Stimulated activated naive CD8-positive, alpha-beta T cell treated with anti-CD3 and anti-CD28 coated beads, Interleukin-15, Interleukin-2, amounts not matched to agents 100 U/mL and 50 U/mL, for 24 hours (primary cell): ENCODE measurements around the gene SENP8.
A peak's percentile ranks its signal among the peaks of the same experiment; 100 is the strongest.

Experiments used
- ATAC-seq: fragments of 150-1000 bp; cut with Tn5 transposase; one replicate; pipeline ENCODE4 v1.10.0; 2021
- DNase-seq: peaks from one replicate; pipeline ENCODE4 v3.0.0; 2021

The SENP8 gene

GRCh38 chr15:72113347-72114031, 4.7 kb upstream of the SENP8 start:
- no peak for ATAC-seq

DNA sequence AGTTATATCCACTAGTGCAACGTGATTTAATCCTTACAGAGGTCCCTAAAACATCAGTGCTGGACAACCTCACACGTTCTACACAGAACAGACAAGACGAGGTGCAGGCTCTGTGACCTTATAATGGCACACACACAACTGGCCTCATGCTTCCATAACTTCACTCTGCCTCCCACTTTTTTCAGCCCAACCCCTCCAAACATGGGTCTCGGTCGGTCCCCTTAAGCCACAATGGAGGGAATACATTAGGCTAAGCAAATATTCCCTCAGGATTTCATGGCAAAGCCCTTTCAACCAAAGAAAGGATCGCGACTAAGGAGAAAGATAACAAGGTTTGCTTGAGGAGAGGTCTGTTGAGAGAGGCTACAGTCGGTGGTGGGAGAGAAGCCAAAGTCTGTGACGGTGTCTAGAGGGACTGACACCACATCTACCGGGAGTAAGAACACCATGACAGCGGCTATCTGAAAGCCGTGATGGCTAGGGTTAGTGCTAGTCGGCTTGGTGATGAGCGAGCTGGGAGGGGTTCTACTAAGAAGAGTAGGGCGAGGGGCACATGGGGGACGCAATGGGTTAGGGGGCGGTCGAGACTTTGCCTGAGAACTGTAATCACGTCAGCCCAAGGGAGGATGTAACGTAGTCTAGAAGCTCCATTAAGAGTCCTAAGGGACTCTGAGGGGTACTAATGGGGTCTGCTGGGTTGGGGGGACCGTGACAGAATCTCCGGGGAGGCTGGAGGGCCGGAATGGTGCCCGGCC, 1.3 kb upstream of the SENP8 start:
- peak; percentile 0 for ATAC-seq
- no peak for DNase-seq

More at GRCh38 chr15:72113347-72114031, 4.7 kb upstream of the SENP8 start:
- DNase-seq, result no peak

DNA sequence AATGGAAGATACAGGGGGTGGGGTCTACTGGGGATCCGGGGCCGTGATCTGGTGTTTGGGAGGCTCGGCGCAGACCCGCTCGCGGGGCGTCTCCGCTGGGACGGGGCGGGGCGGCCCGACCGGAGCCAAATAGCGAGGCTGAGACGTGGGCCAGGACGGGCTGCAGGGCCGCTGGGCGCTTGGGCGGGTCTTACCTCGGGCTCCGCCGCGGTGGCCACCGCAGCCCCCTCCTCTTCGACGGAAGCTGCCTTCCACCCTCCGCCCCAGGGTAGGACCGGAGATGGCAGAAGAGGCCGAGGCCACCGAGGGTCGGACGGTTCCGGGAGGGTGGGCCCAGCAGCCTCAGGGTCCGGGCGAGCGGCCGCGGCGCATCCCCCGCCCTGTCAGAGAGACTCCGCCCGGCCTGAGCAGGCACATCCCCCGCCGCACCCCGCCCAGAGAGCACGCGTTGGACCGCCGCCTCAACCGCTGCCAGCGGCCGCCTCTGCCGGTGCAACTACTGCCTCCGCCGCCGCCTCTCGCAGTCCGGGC, 652 bp upstream of the SENP8 start:
- DNase-seq, result peak; percentile 79
- peak; percentile 71 for ATAC-seq

- no peak for DNase-seq
Measured at GRCh38 chr15:72124218-72124617, 6.0 kb downstream of the SENP8 start.

DNA sequence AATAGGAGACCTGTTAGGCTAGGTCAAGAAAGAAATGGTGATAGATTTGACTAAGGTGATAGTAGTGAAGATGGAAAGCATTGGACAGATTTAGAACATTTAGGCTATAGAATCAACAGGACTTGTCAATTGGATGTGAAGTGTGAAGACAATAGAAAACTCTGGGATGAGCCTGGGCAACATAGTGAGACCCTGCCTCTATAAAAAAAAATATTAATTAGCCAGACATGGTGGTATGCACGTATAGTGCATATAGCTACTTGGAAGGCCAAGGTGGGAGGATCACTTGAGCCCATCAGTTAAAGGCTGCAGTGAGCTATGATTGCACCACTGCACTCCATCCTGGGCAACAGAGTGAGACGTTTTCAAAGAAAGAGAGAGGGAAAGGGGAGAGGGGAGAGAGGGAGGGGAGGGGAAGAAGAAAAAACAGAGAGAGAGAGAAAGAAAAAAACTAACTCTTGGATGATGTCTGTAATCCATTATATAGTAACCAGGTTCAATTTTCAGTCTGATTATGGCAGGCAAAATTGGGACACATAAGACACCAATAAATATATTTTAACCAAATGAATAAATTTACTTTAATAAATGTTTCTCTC, 9.6 kb downstream of the SENP8 start:
- no peak for ATAC-seq
- no peak for DNase-seq

More at GRCh38 chr15:72124218-72124617, 6.0 kb downstream of the SENP8 start:
- ATAC-seq, result no peak

DNA sequence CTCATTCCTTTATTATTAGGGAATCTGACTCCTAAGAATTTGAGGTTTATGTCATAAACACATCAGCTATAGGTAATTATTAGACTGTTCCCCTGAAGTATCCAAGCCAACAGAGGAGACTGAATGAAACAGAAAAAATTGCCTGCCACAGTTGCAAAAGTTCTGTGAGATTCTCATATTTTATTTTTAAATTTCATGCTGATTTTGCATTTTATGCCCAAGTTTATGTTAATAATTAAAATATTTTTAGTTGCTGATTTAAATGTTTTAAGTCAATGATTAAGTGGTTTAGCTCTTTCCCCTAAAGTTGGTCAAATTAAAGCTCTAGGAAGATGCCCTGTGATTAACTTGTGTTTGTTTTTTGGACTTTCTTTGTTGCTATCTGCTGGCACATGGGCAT, 10.2 kb downstream of the SENP8 start:
- ATAC-seq (no peak), DNase-seq (no peak)

DNA sequence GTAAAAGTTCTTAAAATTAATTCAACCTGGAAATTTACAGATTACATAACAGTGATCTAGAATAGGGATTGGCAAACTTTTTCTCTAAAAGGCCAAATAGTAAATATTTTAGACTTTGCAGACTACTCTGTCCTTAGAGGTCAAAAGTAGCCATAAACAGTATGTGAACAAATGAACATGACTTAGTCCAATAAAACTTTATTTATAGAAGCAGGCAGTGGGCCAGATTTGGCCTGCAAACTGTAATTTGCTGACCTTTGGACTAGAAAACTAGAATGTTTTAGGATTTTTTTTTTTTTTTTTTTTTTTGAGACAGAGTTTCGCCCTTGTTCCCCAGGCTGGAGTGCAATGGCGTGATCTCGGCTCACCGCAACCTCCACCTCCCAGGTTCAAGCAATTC, 12.1 kb downstream of the SENP8 start:
- DNase-seq (no peak), ATAC-seq (no peak)

- DNase-seq (no peak), ATAC-seq (no peak)
Measured at GRCh38 chr15:72131922-72132321, 13.7 kb downstream of the SENP8 start.

GRCh38 chr15:72133211-72133610, 15.0 kb downstream of the SENP8 start:
- ATAC-seq (no peak), DNase-seq (no peak)

DNA sequence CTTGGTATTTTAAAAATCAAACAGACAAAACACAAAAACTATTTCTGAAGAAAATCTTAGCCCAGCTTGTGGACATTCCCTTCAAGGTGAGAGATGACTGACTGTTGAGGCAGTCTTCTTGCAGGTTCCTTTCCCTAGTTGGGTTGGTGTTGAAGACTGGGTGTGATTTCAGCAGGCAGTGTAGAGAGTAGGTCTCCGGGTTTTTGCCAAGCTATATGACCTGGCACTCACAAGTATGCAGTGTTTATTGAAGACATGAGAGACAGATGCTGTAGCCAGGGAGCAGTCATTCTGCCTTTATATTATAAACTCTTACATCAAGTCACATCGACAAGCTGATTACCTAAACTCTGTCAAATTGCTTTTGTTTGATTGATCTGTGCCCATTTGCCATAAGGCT, 17.5 kb downstream of the SENP8 start:
- ATAC-seq, result no peak

GRCh38 chr15:72136170-72137051, 18.2 kb downstream of the SENP8 start:
- DNase-seq (no peak), ATAC-seq (no peak)

More for the DNA sequence above, 17.5 kb downstream of the SENP8 start:
- DNase-seq, result no peak

DNA sequence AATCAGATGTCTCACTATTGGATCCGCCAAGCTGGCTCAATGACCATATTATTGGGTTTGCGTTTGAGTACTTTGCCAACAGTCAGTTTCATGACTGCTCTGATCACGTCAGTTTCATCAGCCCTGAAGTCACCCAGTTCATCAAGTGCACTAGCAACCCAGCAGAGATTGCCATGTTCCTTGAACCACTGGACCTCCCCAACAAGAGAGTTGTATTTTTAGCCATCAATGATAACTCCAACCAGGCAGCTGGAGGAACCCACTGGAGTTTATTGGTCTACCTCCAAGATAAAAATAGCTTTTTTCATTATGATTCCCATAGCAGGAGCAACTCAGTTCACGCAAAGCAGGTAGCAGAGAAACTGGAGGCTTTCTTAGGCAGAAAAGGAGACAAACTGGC, 21.5 kb downstream of the SENP8 start:
- DNase-seq (no peak), ATAC-seq (no peak)

GRCh38 chr15:72140088-72140487, 21.9 kb downstream of the SENP8 start:
- DNase-seq, result no peak
- ATAC-seq, result no peak

DNA sequence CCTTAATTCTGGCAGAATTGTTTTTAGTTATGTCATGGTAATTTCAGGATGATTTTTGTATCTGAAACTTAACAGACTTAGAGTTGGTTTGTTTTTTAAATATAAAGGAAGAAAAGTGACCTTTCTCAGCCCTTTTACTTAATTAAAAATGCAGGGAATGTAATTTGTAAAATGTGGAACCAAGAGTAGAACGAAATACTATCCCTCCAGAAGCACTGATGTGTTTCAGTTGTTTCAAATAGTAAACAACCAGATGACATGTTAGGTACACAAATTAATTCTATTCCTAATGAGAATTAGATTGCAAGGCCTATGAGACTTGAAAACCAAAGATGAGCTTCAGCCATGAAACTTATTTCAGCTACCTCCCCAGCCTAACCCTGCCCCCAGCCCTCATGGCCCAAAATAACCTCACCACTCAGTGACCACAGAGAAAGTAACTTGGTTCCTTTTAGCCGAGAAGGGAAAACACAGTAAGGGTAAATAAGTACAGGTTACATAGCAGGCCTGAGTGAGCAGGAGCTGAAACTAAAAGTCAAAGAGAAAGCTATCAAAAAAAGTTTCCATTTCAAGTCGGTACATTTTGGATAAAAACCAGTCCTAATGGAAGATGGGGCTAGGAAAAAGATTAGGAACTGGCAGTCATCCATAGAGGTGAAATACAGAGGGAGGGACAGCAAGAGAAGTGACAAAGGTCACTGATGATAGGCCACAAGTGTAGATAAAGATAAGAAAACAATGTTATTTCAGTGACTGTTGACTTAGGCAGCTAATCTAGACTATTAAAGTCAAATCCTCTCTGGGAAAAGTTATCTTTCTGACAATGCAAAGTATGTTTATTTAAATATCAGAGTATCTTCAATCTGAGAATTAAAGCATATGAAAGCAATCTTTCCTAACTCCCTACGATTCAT, 23.2 kb downstream of the SENP8 start:
- DNase-seq (no peak), ATAC-seq (peak; percentile 46)

DNA sequence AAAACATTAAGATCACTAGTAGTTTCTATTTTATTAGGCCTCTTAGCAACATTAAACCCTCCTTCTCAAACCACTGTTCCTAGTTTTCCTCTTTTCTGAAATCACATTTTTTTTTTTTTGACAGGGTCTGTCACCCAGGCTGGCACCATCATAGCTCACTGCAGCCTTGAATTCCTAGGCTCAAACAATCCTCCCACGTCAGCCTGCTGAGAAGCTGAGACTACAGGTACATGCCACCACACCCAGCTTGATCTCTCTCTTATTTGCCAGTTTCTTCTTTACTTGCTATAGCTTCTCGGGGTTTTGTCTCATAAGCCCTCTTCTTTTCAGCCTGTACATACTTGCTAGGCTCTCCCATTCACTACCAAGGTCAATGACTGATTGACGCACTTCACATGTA, 28.0 kb downstream of the SENP8 start:
- DNase-seq (no peak), ATAC-seq (no peak)

DNA sequence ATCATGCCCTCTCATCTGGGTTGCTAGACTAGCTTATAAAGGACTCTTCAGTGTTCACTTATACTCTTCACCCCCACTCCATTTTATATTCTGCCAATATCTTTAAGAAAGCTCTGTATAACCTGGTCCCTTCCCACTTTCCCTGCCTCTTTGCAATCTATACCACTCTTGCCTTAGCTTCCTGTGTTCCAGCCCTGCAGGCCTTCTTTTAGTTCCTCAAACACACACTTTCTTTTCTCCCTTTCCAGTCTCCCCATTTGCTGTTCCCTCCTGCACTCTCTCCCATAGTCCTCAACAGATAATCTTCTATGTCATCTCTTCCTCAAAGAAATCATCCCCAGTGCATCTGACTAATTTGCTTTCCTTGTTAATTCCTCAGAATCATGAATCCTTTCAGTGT, 28.7 kb downstream of the SENP8 start:
- ATAC-seq (no peak), DNase-seq (no peak)

- no peak for DNase-seq
- ATAC-seq, result no peak
Measured at GRCh38 chr15:72147418-72147817, 29.2 kb downstream of the SENP8 start.

- ATAC-seq (no peak), DNase-seq (no peak)
Measured at GRCh38 chr15:72153269-72154000, 35.2 kb downstream of the SENP8 start.

DNA sequence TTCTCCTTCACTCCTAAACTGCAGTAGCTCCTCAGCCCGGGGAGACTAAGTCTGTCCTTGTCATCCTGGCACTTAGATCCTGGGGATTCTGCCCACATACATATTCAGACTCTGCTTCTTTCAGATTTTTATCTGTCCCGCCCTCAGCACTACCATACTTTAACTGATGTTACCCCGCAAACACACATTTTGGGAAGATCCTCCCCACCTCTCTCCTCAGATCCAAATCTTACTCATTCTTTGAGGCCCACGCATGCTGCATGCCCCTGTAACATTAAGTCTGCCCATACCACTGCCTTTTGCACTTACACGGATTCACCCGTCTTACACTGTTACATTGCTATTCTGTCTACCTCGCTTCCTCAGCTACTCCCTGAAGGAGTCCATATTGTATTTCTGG, 36.1 kb downstream of the SENP8 start:
- no peak for DNase-seq
- ATAC-seq, result no peak

DNA sequence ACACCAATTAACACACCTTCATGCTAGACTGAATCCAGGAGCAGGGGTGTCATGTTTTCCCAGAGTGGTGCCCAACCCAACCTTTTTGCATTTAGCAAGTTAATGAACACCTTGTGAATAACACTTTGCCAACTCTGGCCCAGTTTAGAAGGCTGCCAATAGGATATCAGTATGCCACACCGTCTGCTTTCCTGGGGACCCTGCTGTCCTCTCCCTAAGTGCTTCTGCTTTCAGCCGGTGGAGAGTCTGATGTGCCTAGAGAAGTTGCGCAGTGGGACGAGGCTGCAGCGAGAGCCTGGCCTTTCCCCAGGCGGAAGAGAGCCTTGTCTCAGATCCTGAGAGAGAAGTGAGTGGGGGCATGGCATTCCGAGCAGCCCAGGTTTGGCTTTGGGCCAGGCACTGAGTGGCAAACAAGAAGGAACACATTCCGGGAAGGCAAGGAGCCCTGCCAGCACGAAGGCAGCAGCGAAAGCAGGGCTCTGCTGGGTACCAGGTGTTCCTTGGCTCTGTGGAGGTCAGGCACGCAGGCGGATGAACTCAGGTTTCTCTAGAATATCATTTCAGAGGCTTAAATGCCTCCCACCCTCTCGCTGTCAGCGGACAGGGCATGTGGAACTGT, 36.9 kb downstream of the SENP8 start:
- ATAC-seq (no peak), DNase-seq (no peak)
